PC-9 (cell line): ENCODE results near the gene THAP11. TPM values are rescaled to one million over a fixed set of nuclear protein-coding genes. Genes with fewer than 3 reads are reported as not detected.

ENCODE experiments used
- BruUV-seq: library from RNA; stranded (reverse); fragments of 400-500 nt; replicated peaks from 2 replicates; lab custom pipeline; 2021; lab: Mats Ljungman, UMichigan
- CTCF ChIA-PET: fragments of 300-600 bp; sonication (Branson Sonifier 250); formaldehyde crosslinking; loops from one replicate; lab custom pipeline; 2022; ENCODE audit warnings: antibody characterized with exemption; lab: Charles Lee
- POLR2A ChIA-PET: fragments of 300-600 bp; sonication (Branson Sonifier 250); formaldehyde crosslinking; loops from one replicate; lab custom pipeline; 2022; ENCODE audit warnings: antibody characterized with exemption; ENCODE audit not compliant: unreplicated experiment; lab: Charles Lee
- DNase-seq, 2 experiments: peaks; one replicate each; pipeline versions ENCODE4 v3.0.0 to v3.0.0-alpha.2; 2015 to 2022; ENCODE audit warnings: mixed read lengths in 1 of 2
- H2AFZ ChIP-seq: fragments of 200-600 bp; sonication (generic); 2 replicates; pipeline ENCODE4 v1.8.1; 2017; ENCODE audit warnings: antibody characterized with exemption
- H3F3A ChIP-seq: fragments of 200-600 bp; sonication (generic); 2 replicates; pipeline ENCODE4 v1.8.1; 2017; ENCODE audit warnings: antibody characterized with exemption, mild to moderate bottlenecking, low read depth; ENCODE audit not compliant: insufficient read depth
- H3K27ac ChIP-seq: fragments of 200-600 bp; sonication (generic); 2 replicates; pipeline ENCODE4 v1.6.1; 2016; ENCODE audit warnings: mixed run types
- H3K27me3 ChIP-seq: fragments of 200-600 bp; sonication (generic); 2 replicates; pipeline ENCODE4 v1.6.1; 2016; ENCODE audit warnings: low read depth, mixed run types; ENCODE audit not compliant: insufficient read depth
- H3K36me3 ChIP-seq: fragments of 200-600 bp; sonication (generic); 2 replicates; pipeline ENCODE4 v1.6.1; 2016; ENCODE audit warnings: low read depth, mixed run types
- H3K4me1 ChIP-seq: fragments of 200-600 bp; sonication (generic); replicated peaks from 2 replicates; pipeline ENCODE4 v1.6.1; 2016; ENCODE audit warnings: mixed run types; ENCODE audit not compliant: insufficient read depth
- H3K4me2 ChIP-seq: fragments of 200-600 bp; sonication (generic); 2 replicates; pipeline ENCODE4 v1.6.1; 2017; ENCODE audit warnings: mixed run types
- H3K4me3 ChIP-seq: fragments of 200-600 bp; sonication (generic); 2 replicates; pipeline ENCODE4 v1.6.1; 2016; ENCODE audit warnings: mixed run types
- H3K79me2 ChIP-seq: fragments of 200-600 bp; sonication (generic); 2 replicates; pipeline ENCODE4 v1.6.1; 2017; ENCODE audit warnings: low read depth, mixed run types
- H3K9me2 ChIP-seq: fragments of 200-600 bp; sonication (generic); 2 replicates; pipeline ENCODE4 v1.8.1; 2017; ENCODE audit warnings: mild to moderate bottlenecking; ENCODE audit not compliant: insufficient read depth
- H3K9me3 ChIP-seq: fragments of 200-600 bp; sonication (generic); 2 replicates; pipeline ENCODE4 v1.8.1; 2016; ENCODE audit warnings: low read depth; ENCODE audit not compliant: insufficient read depth
- H4K20me1 ChIP-seq: fragments of 200-600 bp; sonication (generic); 2 replicates; pipeline ENCODE4 v1.8.1; 2017; ENCODE audit not compliant: insufficient read depth
- CTCF ChIP-seq: fragments of 200-600 bp; sonication (generic); conservative IDR thresholded peaks from 2 replicates; pipeline ENCODE4 v1.6.1; 2017; ENCODE audit warnings: mixed run types, antibody characterized with exemption, mild to moderate bottlenecking, moderate library complexity
- EZH2 ChIP-seq: fragments of 200-600 bp; sonication (generic); IDR thresholded peaks from 2 replicates; pipeline ENCODE4 v1.8.0; 2017; ENCODE audit warnings: antibody characterized with exemption, low read depth
- intact Hi-C: fragments of 100-400 bp; cut with micrococcal nuclease; formaldehyde crosslinking; loops from one replicate; pipeline ENCODE4 v1.10.0; 2022; ENCODE audit not compliant: unreplicated experiment
- total RNA-seq: library from RNA; stranded (reverse); gene quantifications from 2 replicates; pipeline ENCODE4 v1.2.3, GENCODE V29; 2021

The THAP11 gene
- total RNA-seq, 1 experiment from 2014 or later, result 18.9 TPM

DNA sequence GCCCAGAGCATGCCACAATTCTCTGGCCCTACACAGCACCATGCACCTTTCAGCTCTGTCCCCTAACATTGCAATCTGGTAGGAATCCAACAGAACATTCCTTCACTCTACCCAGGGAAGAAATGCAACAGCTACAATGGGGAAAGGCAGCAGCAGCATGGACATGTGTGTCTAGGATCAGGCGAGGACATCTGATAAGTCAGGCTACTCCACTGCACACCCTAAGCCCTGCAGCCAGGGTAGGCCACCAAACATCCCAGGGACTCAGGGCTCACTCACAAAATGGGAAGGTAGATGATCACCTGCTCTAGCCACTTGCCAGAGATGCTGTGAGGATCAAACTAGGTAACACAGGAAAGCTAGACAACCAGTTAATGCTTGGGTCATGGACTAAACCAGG, 40.9 kb upstream of the THAP11 start:
- no peak overlapping the region for H3K4me3 ChIP-seq
- intact Hi-C loops, result no loop called here
- no peaks in the 10 kb centered on the region for H3K9me3 ChIP-seq
- ChIA-PET POLR2A (no interaction called here), CTCF (no interaction called here)
- peaks cover 8% of the 10 kb centered on the region for H3K4me1 ChIP-seq
- H3F3A ChIP-seq, result no peaks in the 10 kb centered on the region
- peaks cover 6% of the 10 kb centered on the region; the same call in 1 of the 2 replicates for H3K36me3 ChIP-seq
- H2AFZ ChIP-seq, result no peak overlapping the region
- H3K27me3 ChIP-seq, result no peaks in the 10 kb centered on the region
- TF ChIP-seq CTCF (no peak), EZH2 (no peak)
- DNase-seq, result no peak
- no peak overlapping the region for H3K4me2 ChIP-seq
- no peaks in the 10 kb centered on the region; the same call in 1 of the 2 replicates for H4K20me1 ChIP-seq
- BruUV-seq, result no TSS peak
- H3K27ac ChIP-seq, result no peak overlapping the region
- H3K9me2 ChIP-seq, result no peaks in the 10 kb centered on the region
- H3K79me2 ChIP-seq, result peaks cover 57% of the 10 kb centered on the region

DNA sequence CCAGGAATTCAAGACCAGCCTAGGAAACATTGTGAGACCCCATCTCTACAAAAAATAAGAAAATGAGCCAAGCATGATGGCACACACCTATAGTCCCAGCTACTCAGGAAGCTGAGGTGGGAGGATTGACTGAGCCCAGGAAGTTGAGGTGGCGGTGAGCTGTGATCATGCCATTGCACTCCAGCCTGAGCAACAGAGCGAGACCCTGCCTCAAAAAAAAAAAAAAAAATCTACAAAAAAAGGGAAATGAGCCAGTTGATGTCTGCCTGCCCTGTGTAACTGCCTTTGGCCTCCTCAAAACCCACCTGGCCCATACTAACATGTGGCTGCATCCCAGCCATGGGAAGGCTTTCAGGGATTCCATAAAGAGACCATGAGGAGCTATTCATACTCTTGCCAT, 40.2 kb upstream of the THAP11 start:
- TF ChIP-seq EZH2 (no peak), CTCF (no peak)
- no peak for DNase-seq
- CTCF ChIA-PET, result no interaction called here
- no peaks in the 10 kb centered on the region for H3K9me2 ChIP-seq
- intact Hi-C loops, result no loop called here
- peaks cover 8% of the 10 kb centered on the region for H3K4me1 ChIP-seq
- H3K27ac ChIP-seq, result no peak overlapping the region
- H3K79me2 ChIP-seq, result peaks cover 57% of the 10 kb centered on the region
- no peak overlapping the region for H2AFZ ChIP-seq
- no TSS peak for BruUV-seq
- peaks cover 6% of the 10 kb centered on the region; the same call in 1 of the 2 replicates for H3K36me3 ChIP-seq
- no peaks in the 10 kb centered on the region; the same call in 1 of the 2 replicates for H4K20me1 ChIP-seq
- H3K27me3 ChIP-seq, result no peaks in the 10 kb centered on the region
- H3K9me3 ChIP-seq, result no peaks in the 10 kb centered on the region
- H3K4me3 ChIP-seq, result no peak overlapping the region
- H3F3A ChIP-seq, result no peaks in the 10 kb centered on the region
- H3K4me2 ChIP-seq, result no peak overlapping the region
- POLR2A ChIA-PET, result no interaction called here

DNA sequence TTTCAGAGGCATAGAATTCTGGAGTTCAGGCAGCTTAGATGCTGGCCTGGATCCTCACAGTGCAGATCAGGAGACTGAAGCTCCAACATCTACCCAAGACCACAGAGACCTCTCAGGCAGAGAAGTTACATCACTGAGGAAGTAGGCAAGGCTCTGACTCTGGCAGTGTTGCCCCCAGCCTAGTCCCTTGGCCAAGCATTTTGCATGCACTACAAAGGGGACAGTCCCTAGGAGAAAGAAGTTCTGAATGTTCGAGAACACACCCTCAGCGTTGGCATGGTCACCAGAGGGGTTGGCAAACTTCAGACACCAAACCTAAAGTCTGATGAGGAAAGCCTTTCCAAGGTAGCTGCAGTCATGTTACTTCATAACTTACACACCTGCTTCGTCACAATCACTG, 38.2 kb upstream of the THAP11 start:
- no TSS peak for BruUV-seq
- ChIA-PET POLR2A (interaction anchor here (0.6 kb wide), 2 partner anchors 7 to 1163 kb away, joined by 3 to 4 read pairs; no protein-coding TSS in a partner anchor), CTCF (no interaction called here)
- DNase-seq, result no peak
- Histone ChIP-seq H3K9me2 (no peaks in the 10 kb centered on the region), H3K4me1 (peaks cover 14% of the 10 kb centered on the region), H3K27me3 (no peaks in the 10 kb centered on the region), H3K27ac (no peak overlapping the region), H3K36me3 (peaks cover 6% of the 10 kb centered on the region; the same call in 1 of the 2 replicates), H3K9me3 (no peaks in the 10 kb centered on the region), H4K20me1 (no peaks in the 10 kb centered on the region; the same call in 1 of the 2 replicates), H3F3A (peaks cover 5% of the 10 kb centered on the region; the same call in 1 of the 2 replicates), H3K4me3 (no peak overlapping the region), H3K4me2 (no peak overlapping the region), H3K79me2 (peaks cover 57% of the 10 kb centered on the region), H2AFZ (no peak overlapping the region)
- intact Hi-C loops, result no loop called here
- no peak for TF ChIP-seq EZH2
- TF ChIP-seq CTCF, result no peak
